Muscle of back (tissue), 11 donors: Measurements from ENCODE around the gene FYB1. TPM values are rescaled to one million over a fixed set of nuclear protein-coding genes. Genes with fewer than 3 reads are reported as not detected.

Experiments used
- DNase-seq, 3 donors: peaks; one replicate each; pipeline versions ENCODE4 v3.0.0 to v3.0.0-alpha.2; 2013
- polyA plus RNA-seq, 10 donors: library from polyadenylated mRNA; unstranded; fragments of 120-200 nt; gene quantifications; one replicate each; pipeline ENCODE4 v1.2.1, GENCODE V29; 2013; ENCODE audit not compliant: insufficient read length in 10 of 10

Gene FYB1
- polyA plus RNA-seq, 10 donors = 1.9 to 17.6 (median 2.8) TPM

DNA sequence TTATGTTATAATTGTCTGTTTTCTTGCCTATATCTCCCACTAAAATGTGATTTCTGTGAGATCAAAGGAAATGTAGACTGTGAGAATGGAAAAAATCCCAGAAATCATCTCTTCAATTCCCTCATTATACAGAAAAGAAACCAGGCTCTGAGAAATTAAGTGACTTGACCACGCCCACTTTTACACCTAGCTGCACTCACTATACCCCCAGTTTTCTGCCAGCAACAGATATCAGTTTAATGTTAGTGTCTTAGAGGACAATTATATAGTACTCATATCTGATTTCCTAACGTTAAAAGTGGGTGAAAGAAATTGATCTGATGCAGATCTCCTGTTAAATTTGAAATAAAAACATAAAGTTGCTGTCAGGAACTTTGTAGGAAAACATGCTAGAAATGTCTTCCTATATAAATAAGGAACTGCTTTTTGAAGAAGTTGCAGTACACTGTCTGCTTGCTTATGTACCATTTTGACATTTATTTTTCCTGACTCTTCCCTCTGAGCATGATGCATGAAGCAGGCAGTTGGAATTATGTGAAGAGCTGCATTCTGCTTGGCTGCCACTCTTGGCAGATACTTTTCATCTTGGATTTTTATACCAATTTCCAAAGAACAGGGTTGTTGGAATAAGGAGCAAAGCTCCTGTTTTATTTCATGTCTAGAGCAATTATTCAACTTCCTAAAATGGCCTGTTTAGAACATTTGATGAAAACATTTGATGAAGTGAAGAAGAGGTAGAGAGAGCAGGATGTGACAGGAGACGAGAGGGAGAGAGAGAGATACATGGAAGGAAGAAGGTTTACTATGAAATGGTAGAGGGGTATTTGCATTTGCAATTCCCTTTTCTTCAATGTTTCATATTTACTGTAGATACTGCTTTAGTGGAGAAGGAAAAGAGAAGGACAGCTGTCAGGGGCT lies 87.9 kb downstream of the FYB1 start:
- peak in 1 of 3 donors; percentile 5 for DNase-seq

DNA sequence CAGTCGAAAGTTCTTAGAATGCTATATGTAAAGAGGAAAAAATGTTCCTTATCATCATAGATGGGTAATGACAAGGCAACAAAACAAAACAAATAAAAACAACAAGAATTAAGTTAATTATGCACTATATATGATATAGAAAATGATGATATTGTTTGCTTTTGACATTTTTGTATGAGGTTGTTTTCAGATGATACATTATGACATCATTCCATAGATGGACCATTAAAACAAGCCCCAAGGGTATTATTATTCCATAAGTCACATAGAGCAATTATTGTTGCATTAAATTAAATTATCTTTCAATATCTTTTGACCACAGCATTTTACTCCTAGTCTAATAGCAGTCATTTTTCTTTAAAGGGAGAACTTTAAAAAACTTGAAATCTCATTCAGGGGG lies 88.6 kb downstream of the FYB1 start:
- DNase-seq = no peak

DNA sequence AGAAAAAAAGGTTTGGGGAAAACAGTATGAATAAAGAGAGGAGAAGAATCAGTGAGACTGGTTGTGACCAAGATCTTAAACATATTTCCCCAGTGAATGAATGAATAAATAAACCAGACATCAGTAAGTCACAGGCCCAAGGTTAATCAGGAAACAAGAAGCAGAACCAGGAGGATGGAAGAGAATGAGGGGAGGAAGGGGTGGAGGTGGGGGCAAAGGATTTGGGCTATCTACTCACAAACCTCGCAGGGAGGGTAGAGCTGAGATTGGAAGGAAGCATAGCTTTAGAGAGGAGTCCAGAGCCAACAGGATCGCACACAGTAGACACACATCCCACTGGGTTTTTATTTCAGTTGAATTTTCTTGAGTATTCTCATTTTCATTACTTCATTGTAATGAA lies 97.4 kb downstream of the FYB1 start:
- no peak for DNase-seq

DNA sequence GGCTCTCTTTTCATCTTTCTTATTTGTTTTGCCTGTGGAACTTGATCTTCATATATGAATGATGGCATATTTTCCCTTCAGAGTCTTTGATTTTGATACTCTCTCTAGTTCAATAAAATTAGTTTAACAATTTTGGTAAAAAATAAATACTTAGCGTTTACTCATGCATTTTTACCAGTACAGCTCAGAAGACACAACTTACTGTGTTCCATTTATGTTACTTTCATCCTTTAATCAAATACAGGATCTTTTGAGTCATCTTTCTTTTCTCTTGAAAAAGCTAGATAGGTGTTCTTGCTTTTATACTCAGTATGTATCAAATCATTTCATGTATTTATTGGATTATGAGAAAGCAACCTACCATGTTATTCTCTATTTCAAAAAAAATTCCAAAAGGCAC lies 98.0 kb downstream of the FYB1 start:
- no peak for DNase-seq

DNA sequence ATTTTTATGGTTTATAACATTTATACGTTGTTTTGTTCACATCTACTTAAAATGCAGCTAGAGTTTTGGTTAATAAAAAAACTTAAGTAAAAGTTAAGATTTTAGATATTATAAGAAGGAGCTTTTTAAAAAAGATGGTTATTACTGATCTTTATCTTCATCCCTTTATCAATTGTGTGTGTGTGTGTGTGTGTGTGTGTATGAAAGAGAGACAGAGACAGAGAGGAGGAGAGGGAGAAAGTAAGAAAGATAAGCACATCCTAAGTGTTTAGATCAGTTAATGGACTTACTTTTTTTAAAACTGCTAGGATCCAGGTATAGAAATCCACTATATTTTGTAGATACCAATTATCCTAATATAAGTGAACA lies 99.3 kb downstream of the FYB1 start:
- DNase-seq = no peak

DNA sequence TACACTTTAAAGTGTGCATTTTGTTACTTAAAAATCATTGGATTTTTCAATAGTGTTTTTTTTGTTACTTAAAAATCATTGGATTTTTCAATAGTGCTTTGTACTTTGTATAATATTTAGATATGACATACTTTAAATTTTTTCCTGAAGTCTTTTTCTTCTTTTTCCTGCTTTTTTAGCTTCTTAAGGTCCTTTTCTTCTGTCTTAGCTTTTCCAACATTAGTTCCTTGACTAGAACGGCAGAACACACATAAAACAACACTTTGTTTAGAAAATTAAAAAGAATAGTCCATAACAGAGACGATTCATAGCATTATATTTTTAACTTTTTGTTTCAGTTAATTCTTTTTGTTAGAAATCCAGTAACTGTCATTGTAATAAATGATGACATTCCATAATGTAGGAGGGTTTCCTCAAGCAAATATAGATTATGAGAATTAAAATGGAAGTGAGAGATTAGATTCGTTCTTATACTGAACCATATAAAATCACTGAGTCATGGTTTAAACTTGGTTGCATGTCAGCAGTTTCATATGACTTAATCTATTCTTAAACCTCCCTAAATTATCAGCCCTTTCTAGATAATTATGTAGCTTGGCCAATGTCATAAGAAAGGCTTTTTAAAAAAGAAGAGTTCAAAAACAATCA lies 99.8 kb downstream of the FYB1 start:
- no peak for DNase-seq

DNA sequence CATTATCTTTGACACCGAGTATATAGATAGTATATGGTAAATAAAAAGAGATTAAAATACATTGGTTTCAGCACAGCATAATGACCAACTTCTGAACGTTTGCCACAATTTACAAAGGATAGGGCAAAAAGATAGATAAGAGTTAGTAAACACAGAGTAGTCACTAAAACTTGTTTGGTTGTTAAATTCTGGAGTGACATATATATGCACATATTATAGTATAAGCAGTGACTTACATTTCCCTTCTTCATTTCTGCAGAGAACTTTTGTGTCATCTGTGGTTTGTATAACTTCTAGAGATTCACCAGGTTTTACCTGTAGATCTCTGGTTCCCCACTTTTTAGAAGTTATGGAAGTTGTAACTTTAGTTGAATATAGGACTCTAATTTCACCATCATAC lies 100.7 kb downstream of the FYB1 start:
- no peak for DNase-seq

DNA sequence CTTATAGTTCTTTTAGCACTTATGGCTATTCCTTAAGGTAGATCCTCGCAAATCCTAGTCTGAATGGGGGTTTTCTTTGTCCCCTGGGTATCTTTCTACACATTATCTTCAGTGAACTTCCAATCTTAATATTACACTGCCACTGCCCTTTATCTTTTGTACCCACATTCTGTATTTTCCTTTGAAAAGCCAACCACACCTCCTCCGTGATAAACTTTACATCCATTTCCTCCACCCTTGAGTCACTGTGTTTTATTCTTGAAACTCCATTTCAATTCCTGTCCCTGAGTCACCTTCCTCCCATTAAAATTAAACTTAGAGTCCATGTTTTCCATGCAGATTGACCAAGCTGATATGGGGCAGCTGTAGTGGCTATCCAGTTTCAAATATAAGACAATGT lies 102.0 kb downstream of the FYB1 start:
- DNase-seq = no peak

DNA sequence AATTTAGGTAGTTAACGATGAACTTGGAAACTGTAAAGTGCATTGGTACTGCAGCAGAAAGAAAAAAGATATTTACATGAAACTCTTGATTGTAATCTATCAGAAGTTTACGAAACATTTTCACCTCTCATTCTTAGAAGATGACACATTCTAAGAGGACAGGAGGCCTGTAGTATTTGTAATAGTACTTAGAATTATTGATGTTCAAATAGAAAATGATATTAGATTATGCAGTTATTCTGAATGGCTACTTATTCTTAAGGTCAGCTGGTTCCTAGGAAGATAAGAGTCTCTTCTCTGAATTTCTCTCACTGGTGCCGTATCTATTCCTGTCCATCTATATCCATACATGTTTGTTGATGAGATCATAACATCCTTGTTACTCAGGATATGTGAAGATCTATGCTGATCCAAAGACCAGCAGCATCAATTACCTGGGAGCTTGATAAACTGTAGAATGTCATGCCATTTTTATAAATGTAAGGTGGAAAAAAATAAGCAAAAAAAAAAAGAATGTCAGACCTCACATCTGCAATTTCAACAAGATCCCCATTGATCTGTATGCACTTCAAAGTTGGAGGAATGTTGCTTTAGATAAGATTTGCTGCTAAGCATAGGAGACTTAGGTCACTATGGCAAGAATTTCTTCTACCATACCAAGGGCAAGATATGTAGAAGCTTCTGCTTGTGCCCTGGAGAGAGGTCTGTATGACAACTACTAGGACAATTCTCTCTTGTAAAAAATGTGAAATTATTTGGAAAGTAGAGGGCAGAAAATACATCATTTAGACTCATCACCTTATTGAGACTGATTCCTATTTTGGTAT lies 102.8 kb downstream of the FYB1 start:
- no peak for DNase-seq

DNA sequence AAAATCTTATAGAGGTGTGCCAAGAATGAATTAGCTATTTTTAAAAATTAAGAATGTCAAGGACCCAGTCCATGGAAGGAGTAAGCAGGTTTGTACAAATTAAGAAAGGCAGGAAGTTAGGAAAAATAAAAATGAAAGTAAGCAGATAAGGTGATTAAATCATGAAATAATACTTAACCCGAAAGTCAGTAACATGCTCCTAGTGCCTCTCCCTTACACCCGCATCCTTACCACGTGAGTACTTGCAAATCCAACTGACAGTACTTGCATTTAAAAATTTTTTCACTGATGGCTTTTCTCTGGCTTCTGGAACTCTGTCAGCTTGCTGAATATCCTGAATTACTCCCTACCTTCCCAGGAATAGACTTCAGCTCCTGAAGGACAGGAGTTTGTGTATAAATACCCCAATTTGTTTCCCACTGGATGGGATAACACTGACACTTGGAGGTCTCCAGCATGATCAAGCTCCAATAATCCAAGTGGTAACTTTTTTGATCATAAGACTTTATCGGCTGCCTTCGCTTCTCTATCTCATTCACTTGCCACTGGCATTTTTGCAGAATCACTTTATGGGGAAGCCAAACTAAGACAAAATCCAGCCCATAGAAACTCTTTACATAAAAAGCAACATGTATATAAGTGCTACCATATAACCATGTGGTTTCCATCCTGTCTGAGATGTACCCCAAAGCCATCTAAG lies 103.6 kb downstream of the FYB1 start:
- no peak for DNase-seq

DNA sequence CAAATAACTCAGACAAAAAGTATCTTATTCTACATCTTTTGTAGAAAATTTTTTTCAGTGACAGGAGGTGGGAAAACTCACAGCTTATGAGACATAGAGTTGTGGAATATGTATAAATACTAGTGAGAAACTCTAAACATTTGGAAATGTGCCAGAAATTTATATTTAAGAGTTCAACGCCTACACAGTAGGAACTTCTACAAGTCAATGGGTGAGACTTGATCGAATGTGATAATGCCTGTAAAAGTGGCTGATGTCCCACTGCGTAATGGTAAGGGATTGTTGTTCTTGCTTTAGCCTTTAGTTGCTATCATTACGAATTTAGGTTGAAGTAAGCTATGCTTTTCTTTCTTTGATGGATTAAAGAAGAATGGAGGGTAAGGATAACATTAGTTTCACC lies 105.2 kb downstream of the FYB1 start:
- no peak for DNase-seq

DNA sequence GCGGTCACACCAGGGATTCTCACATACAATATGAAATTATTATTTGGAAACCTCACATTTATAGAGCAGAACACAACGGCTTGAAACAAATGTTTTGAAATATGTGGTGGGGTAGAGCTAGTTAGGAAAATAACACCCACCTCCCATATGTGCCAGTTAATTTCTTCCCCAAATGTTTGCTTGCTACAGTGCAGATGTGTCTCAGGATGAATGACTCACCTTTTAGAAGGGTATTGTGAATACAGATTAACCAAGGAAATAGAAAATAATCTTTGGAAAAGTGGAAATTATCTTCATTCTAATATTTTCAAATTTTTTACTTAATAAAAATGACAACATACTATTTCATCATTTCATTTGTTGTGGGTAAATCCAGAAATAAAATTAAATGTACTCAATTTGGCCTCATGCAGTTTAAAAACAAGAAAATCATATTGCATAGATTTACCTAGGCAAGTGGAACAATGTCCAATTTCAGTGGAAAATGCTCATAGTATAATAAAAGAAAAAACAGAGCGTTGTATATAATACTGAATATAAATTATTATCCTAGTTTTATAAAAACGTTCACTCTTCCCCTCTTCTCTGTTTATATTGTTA lies 105.9 kb downstream of the FYB1 start:
- no peak for DNase-seq

DNA sequence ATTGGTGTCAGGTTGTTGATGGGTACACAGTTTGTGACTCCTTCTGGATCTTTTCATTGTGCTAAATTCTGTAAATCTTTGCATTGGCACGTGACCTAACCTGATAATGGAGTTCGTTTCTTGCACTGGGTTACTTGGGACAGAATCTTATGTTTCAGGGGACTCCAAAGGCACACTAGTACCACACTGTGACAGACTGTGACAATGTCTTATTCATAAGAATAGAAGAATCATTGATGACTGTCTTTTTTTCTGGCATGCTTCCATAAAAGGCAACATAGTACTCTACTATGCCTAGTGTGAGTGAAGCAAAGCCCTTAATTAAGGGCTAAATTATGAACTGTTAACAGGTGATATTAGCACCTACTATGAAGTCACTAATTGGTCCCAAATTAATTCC lies 109.8 kb downstream of the FYB1 start:
- DNase-seq = no peak

DNA sequence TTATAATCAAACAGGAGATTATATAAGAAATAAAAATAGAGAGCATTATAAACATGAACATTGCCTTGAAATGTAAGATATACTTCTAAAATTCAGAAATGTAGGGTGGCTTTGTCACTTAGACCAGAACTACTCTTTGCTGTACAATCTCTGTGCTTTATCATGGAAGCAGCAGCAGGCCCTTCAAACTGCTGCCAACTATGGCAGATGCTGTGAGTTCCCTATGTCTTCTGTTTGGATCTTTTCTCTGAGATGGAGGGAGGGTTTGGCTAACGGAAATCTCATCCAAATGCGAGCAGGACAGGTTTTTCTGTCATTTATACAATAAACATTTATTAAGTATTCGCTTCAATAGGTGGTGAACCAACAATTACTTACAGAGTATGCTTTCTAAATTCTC lies 110.4 kb downstream of the FYB1 start:
- DNase-seq = no peak

DNA sequence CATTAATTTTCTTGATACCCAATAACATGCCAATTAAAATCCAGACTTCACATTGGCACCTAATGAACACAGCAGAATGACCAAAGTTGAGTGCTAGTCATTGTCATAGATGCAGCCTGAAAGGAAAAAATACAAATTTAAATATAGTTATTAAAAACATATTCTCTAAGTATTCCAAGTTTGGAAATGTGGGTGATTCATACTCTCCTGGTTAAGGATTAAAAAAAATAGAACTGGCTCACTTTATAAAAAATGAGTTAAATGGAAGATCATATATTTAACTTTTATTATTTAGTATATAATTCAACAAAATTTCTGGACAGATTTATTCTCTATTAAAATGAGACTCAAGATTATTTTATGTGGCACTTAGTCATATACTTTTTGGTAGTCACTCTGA lies 112.0 kb downstream of the FYB1 start:
- DNase-seq = no peak

DNA sequence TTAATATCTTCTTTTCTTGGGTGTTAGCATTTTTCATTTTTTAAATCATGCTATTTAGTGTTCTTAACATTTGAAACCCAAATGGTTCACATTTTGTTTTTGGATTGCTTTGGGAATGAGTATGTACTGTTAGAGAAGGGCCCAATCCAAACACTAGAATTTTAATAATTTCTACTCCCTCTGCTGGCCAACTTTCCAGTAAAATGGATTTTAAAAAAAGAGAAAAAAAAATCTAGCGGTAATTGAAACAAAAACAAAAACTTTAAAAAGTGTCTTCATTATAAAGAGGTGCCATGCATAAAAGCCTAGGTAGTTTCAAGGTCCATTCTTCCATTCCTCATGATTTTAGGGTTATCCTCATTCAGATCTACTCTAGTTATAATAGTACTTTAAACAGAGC lies 113.0 kb downstream of the FYB1 start:
- peak in 1 of 3 donors; percentile 19 for DNase-seq

DNA sequence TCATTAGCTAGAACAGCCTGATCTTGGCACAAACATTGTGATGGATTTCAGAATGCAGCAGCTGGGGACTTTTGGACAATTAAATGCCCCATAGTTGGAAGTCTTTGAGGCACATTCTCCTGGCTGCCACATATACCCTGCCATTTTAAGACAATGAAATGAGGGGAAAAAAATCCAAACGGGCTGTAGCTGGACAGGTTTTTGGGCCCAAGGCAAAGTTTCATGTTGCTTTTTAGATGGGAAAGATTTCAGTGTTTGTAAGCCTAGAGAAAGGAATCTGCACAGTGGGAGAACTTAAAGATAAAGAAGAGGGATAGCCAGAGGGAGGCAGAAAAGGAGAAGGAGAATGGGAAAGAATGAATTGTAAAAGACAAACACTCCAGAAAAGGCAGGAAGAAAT lies 115.1 kb downstream of the FYB1 start:
- no peak for DNase-seq

DNA sequence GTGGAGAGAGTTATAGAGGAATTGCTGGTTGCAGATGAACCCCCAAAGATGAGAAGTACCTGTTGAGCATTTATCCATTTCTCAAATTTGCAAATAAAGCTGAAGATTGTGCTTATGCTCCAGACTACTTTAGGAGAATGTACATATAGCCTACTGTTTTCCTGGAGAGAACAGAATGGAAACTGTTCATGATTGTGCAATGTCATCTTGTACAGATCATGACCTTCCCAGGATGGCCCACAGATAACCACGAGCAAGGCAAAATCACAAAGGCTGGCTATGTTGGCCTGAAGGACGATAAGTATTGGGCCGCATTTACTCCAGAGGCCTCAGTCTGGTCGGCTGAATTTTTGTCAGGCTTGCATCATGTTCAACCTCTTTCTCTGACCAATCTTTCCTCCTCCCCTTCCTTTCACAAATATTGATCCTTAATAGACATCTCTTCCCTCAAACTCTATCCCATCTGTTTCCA lies 116.6 kb downstream of the FYB1 start:
- no peak for DNase-seq

DNA sequence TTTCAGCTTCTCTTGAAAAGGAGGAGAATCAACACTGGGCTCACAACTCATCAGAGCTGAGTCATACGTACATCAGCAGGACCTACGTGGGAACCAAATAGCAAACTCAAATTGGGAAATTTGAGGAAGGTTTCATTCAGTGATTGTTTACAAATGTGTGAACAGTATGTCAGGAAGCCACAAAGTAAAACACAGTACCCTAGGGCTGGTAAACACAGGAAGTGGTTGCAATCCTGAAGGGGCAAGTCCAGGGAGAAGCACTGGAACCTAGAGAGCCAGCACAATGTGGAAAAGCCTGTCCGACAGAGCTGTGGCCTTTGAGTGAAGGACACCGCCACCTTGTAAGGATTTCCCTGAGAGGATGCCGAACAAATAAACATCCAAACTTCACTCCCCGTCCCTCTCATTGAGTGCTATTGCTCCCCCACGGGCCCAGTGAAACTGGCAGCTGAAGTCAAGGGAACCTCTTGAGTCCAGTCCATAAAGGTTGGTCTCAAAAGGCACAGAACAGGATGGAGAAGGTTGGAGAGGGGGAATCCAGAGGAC lies 118.4 kb downstream of the FYB1 start:
- DNase-seq = peak in 1 of 3 donors; percentile 81

DNA sequence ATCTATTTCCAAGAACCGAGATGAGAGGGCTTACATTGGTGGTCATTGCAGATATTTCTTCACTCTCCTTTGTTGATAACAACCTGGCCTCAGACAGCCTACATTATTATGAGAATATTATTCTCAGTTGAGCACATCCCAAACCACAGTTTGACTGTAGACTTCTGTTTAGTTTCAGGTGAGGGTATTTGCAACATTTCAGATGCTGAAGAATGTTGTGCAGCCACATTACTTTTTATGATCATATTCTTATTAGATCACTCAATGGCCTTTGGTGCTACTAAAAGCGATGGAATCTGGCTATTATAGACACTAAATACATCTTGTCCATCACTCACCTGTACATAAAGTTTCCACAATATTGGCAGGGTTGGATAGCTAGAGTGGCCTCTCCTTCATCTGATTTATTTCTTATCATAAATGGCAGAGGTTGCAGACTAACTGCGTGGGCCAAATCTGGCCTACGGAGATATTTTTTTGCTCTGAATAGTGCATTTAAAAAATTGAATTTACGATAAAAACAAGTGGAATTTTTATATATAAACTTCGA lies 119.0 kb downstream of the FYB1 start:
- no peak for DNase-seq

DNA sequence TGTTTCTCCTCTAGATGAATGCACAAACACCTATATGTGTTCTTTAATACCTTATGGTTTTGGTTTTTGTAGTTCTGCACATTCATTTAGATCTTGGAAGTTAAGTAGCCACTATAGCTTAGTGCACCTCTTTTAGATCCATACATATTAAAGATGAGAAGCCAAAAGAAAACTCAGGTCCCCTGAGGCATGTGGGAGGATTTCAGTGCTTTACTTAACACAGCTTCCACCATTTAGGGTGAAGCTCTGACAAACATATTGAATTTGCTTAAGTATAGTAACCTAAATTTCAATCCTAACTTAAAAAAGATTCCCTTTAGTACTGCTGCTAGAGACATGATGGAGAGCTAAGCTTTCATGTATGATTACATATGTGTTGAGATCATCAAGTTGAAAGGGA lies 119.5 kb downstream of the FYB1 start:
- no peak for DNase-seq
